Measurements from ENCODE around the gene ZNF302. TPM values are rescaled to one million over a fixed set of nuclear protein-coding genes. Genes with fewer than 3 reads are reported as not detected.

ZNF302 gene
- total RNA-seq, 1 donor from 2014 or later: 45.6 TPM

GRCh38 chr19:34645551-34645950 is 31.9 kb upstream of the ZNF302 start:
- Histone ChIP-seq H3K36me3 (no peaks in the 10 kb centered on the region), H3K27me3 (ENCODE audit: low read depth) (no peaks in the 10 kb centered on the region), H3K4me3 (no peak overlapping the region), H3K27ac (replicated peaks) (no peak overlapping the region), H3K9me3 (replicated peaks) (no peaks in the 10 kb centered on the region), H3K4me1 (peaks cover 11% of the 10 kb centered on the region)
- no peak for TF ChIP-seq CTCF (IDR thresholded peaks at IDR 0.05; ENCODE audit: borderline replicate concordance)
- intact Hi-C loops (cut with micrococcal nuclease): no loop called here
- DNase-seq: no peak

GRCh38 chr19:34649886-34650543 is 27.5 kb upstream of the ZNF302 start:
- TF ChIP-seq CTCF (IDR thresholded peaks at IDR 0.05; ENCODE audit: borderline replicate concordance): no peak
- peaks cover 7% of the 10 kb centered on the region for H3K9me3 ChIP-seq (replicated peaks)

GRCh38 chr19:34651747-34652146 is 25.7 kb upstream of the ZNF302 start:
- intact Hi-C loops (cut with micrococcal nuclease): no loop called here
- H3K36me3 ChIP-seq: no peaks in the 10 kb centered on the region
- H3K4me1 ChIP-seq: no peaks in the 10 kb centered on the region
- H3K9me3 ChIP-seq (replicated peaks): peaks cover 7% of the 10 kb centered on the region
- DNase-seq: no peak
- no peak overlapping the region for H3K27ac ChIP-seq (replicated peaks)
- H3K27me3 ChIP-seq (ENCODE audit: low read depth): no peaks in the 10 kb centered on the region
- no peak overlapping the region for H3K4me3 ChIP-seq
- no peak for TF ChIP-seq CTCF (IDR thresholded peaks at IDR 0.05; ENCODE audit: borderline replicate concordance)

More at GRCh38 chr19:34649886-34650543, 27.5 kb upstream of the ZNF302 start:
- Histone ChIP-seq H3K4me1 (peaks cover 8% of the 10 kb centered on the region), H3K27me3 (ENCODE audit: low read depth) (no peaks in the 10 kb centered on the region), H3K27ac (replicated peaks) (no peak overlapping the region), H3K4me3 (no peak overlapping the region), H3K36me3 (no peaks in the 10 kb centered on the region)
- intact Hi-C loops (cut with micrococcal nuclease): no loop called here
- DNase-seq: no peak

GRCh38 chr19:34654796-34655195 is 22.7 kb upstream of the ZNF302 start:
- Histone ChIP-seq H3K36me3 (no peaks in the 10 kb centered on the region), H3K9me3 (replicated peaks) (peaks cover 7% of the 10 kb centered on the region), H3K4me1 (no peaks in the 10 kb centered on the region), H3K27ac (replicated peaks) (no peak overlapping the region), H3K4me3 (no peak overlapping the region), H3K27me3 (ENCODE audit: low read depth) (no peaks in the 10 kb centered on the region)
- intact Hi-C loops (cut with micrococcal nuclease): no loop called here
- no peak for TF ChIP-seq CTCF (IDR thresholded peaks at IDR 0.05; ENCODE audit: borderline replicate concordance)
- no peak for DNase-seq

GRCh38 chr19:34655651-34656050 is 21.8 kb upstream of the ZNF302 start:
- Histone ChIP-seq H3K27me3 (ENCODE audit: low read depth) (no peaks in the 10 kb centered on the region), H3K36me3 (no peaks in the 10 kb centered on the region), H3K27ac (replicated peaks) (no peak overlapping the region), H3K4me1 (no peaks in the 10 kb centered on the region), H3K9me3 (replicated peaks) (peaks cover 7% of the 10 kb centered on the region), H3K4me3 (no peak overlapping the region)
- DNase-seq: no peak
- intact Hi-C loops (cut with micrococcal nuclease): no loop called here
- TF ChIP-seq CTCF (IDR thresholded peaks at IDR 0.05; ENCODE audit: borderline replicate concordance): no peak

All from left ventricle myocardium inferior (tissue), 1 donor.